ENCODE measurements around the gene HDAC1.
"Not testable (repeated sequence)": the region's sequence is repeated elsewhere in the genome, so short reads cannot be mapped to it uniquely, and the experiment has no call there.

HDAC1 gene

DNA sequence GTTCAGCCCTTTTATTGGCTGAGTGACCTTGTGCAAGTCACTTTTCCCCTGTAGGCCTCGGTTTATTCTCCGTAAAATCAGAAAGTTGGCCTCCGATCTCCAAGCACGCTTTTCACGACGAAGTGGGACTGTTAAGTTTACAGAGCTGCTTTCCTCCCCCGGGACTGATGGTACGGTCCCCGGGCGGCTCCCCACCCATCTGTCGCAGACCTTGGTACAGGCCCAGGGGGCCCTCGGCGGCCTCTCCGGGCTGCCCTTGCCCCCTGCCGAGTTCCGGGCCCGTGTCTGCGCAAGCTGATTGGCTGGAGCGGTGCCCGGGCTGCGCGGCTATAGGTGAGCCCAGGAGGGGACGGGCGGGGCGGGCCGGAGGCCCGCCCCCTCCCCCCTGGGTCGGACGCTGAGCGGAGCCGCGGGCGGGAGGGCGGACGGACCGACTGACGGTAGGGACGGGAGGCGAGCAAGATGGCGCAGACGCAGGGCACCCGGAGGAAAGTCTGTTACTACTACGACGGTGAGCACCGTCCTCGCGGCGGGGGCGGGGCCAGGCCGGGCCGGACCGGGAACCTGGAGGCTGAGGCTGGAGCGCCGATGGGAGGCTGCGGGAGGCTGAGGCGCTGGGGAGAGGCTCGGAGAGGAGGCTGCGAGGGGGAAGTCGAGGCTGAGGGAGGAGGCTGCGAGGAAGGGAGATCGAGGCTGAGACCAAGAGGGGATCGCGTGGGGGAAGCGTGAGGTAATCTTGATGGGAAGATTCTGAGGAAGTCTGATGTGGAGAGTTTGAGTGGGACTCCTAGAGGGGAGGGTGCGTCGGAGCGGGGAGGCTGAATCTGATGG, at the start of gene HDAC1:
HDAC1 (plus strand) TSS at position 376 of the 831 bp plus-strand sequence; CDS start at position 463, 87 bp downstream.
- peak; percentile 98 for DNase-seq

DNA sequence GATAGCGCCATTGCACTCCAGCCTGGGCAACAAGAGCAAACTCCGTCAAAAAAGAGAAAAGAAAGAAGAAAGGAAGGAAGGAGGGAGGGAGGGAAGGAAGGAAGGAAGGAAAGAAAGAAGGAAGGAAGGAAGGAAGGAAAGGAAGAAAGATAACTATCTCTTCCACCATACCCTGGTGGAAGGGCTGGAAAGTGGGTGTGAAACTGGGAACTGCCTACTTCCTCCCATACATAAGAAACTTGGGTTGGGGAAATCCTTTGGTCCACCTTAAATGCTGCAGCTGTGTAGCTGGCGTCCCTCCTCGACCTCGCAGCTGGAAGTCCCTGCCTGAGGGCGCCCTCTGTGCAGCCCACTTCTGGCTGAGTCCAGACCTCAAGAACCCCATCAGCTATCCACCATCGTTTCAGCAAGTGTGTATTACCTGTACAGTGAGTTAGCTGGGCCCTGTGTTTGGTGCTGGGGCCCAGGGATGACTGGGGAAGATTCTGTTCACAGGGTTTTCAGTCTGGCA, 49.5 kb upstream of the HDAC1 start:
- no peak for DNase-seq

DNA sequence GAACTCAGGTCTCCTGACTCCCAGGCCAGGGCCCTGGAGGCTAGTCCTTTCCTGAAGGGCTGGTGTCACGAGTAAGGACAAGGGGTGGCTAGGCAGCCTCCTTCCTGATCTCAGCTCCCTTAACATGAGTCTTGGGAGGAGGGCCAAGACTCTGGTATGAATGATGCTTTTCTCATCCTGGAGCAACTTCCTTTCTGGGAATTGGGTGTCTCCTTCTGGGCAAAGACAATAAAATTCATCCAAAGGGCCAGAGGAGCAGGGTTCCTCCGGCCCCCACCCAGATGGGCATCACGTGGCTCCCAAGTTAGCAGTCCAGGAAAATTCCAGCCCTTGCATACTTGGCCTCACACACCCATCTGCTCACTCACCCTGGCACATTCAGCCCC, 45.0 kb upstream of the HDAC1 start, which contains the start of gene FAM167B:
FAM167B (plus strand) TSS at position 335 of the 386 bp plus-strand sequence. CDS start 200 bp downstream, outside the sequence.
- DNase-seq: no peak

DNA sequence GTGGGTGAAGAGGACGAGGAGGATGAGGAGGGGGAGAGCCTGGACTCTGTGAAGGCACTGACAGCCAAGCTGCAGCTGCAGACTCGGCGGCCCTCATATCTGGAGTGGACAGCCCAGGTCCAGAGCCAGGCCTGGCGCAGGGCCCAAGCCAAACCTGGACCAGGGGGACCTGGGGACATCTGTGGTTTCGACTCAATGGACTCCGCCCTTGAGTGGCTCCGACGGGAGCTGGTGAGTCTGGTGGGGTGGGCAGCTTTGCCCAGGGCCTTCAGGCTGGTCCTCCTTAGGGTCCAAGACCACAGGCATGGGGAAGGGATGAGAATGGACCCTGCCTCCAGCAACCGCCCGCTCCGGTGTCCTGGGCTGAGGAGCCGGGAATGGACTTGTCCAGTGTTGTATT, 44.4 kb upstream of the HDAC1 start:
- no peak for DNase-seq

DNA sequence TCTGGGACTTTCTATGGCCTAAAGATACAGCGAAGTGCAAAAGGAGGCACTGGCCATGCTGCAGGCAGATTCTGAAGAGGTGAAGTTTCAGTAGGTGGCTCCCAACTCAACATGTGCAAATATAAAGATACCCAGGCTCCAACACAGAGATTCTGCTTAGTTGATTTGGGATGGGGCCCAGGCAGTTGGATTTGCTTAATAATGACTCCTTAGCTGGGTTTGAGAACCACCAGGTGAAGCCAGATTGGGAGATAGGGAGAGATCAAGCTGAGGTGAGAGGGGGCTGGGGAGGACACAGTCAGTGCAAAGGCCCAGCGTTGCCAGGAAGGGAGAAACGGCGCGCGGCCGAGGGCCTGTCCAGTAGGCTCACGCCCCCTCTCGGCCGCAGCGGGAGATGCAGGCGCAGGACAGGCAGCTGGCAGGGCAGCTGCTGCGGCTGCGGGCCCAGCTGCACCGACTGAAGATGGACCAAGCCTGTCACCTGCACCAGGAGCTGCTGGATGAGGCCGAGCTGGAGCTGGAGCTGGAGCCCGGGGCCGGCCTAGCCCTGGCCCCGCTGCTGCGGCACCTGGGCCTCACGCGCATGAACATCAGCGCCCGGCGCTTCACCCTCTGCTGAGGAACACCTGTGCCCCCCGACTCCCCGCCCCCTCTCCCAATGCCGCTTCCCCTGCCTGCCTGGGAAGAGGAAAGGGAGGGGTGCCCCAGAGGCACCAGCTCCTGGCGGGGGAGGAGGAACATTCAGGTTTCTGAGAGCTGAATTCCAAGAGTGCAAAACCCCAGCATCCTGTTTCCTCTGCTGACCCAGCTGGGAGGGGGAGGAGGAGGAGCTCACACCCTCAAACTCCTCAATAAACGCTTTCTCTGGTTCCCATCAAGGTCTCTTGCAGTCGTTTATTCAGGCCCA, 43.6 kb upstream of the HDAC1 start:
- DNase-seq: peak; percentile 83

DNA sequence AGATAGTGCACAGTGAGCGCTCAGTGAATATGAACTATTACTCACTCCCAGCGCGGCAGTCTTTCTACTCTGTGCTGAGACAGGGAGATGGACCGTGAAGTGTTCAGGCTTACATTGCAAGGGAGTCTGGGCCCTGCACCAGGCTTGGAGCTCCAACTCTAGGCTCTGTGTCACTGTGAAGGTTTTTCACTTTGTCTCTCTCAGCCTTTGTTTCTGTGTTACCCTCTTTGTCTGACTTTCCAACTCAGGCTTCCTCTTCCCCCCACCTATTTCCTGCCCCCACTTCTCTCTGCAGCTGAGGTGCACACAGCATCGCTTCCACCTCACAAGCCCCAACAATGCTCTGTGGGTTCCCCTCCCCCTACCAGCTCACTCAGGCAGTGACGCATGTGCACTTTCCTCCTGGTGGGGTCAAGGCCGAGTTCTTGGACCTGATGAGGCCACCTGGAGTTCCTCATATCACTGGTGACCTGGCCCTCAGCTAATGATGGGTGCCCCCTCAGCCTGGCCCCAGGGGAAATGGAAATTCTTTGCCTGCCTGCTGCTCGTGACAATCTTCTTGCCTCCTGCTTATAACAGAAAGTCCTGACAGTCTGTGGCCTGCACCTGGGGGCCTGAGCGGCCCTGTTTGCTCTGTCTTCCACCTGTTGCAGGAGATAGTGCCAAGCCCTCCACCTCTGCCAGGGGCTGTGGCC, 41.9 kb upstream of the HDAC1 start:
- DNase-seq: peak; percentile 78

DNA sequence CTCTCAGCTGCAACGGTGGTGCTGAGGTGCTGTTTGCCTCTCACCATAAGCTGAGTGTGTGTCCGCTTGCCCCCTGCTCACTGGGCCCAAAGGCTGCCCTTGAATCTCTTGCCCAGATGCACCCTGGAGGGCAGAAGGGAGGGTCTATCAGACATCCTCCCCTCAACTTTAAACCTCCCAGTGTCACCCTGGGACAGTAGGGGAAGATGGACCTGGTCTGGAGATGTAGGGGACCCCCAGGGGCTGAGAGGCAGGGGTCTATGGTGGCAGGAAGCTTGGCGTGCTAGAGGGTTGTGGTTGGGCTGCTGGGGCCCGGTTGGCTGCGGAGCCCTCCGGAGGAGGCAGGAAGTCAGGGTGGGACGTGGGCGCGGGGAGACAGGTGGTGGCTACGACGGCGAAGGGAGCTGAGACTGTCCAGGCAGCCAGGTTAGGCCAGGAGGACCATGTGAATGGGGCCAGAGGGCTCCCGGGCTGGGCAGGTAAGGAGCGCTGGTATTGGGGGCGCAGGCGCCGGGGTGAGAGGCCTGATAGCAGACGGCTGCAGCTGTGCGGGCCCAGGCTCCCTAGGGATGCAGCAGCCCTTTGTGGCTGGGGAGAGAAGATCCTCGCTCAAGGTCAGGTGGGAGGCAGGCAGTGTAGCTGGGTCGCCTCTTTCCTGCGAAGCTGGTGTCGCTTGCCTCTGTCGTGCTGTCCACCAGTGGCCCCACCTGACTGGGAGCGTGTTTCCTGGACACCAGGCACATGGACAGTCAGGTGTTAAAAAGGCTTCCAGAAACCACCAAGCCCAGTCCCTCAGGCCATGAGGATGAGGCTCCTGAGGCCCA, 40.8 kb upstream of the HDAC1 start, which contains the start of gene LCK:
LCK (plus strand) TSS at position 373 of the 824 bp plus-strand sequence. CDS start 23,065 bp downstream, outside the sequence.
- DNase-seq: peak; percentile 74

DNA sequence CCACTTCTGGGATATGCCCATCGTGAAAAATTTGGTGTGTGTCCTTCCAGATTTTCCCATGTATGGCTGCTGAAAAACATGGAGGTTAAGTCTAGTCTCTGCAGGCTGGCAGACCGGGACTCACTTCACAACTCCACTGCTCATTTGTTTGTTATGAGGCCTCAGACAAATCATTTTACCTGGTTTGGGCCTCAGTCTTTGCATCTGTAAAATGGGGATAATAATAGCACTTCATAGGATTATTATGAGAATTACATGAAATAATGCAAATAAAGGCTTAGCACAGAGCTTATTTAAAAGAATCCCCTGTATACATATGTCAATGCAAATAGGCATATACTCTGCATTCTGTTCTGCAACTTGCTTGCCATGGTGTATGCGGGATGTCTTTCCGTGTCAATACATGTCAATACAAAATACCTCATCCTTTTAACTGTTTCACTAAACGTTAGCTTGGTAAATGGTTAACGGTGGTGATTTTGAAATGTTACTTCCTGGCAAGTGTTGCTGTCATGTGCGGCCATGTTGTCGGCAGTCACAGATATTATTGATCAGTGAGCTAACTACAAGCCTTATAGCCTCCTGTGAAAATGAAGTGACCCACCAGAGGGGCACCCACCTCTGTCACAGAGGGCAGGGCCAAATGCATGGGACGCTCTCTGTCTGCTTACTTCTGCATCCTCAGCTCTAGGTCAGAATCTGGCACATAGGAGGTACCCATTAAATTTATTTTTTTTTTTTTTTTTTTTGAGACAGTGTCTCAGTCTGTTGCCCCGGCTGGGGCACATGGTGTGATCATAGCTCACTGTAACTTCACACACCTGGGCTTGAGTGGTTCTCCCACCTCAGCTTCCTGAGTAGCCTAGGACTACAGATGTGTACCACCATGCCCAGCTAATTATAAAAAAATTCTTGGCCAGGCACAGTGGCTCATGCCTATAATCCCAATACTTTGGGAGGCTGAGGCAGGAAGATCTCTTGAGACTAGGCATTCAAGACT, 36.5 kb upstream of the HDAC1 start:
- DNase-seq: no peak

DNA sequence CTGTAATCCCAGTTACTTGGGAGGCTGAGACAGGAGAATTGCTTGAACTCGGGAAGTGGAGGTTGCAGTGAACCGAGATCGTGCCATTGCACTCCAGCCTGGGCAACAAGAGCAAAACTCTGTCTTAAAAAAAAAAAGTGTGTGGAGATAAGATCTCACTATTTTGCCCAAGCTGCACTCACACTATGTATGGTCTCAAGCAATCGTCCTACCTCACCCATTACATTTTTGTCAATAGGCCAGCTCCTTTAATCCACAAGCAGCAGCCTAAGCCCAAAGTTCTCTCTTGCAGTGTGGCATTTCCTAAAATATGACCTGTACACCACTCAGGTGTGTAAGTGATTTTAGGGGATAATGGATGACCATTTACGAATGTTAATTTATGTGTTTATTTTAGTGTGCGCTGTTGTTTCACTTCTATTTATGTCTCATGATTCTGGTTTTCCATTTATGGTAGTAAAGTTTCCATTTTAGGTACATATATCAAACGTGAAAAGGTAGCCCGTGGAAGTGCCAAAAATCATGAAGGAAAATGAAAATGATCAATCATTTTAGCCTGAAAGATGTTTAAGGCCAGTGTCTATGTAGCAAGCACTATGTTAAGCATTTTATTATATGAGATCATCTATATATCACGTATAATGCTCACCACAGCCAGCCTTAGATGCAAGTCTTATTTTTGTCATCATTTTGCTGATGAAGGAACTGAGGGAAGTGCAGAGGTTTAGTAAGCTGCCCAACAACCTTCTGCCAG, 35.2 kb upstream of the HDAC1 start:
- DNase-seq: no peak

DNA sequence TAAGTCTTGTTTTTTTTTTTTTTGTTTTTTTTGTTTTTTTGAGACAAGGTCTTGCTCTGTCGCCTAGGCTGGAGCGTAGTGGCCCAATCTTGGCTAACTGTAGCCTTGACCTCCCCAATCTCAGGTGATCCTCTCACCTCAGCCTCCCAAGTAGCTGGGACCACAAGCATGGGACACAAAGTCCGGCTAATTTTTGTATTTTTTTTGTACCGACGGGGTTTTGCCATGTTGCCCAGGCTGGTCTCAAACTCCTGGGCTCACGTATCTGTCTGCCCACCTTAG, 34.7 kb upstream of the HDAC1 start:
- DNase-seq: no peak

DNA sequence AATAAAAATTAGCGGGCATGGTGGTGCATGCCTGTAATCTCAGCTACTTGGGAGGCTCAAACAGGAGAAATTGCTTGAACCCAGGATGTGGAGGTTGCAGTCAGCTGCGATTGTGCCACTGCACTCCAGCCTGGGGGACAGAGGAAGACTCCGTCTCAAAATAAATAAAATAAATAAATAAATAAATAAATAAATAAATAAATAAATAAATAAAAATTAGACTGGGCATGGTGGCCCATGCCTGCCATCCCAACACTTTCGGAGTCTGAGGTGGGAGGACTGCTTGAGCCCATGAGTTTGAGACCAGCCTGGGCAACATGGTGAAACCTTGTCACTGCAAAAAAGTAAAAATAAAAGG, 28.7 kb upstream of the HDAC1 start:
- not testable (repeated sequence) for DNase-seq

DNA sequence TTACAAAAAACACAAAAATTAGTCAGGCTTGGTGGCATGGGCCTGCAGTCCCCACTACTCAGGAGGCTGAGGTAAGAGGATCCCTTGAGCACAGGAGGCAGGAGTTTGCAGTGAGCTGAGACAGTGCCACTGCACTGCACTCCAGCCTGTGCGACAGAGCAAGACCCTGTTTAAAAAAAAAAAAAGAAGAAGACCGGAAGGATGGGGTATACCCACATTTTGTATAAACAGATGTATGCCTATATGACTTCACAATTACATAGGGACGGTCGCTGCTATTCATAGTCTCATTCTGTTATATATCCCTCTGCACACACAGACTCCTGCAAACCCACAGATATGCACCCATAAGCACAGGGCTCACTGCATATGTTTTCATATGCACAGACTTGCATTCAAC, 28.1 kb upstream of the HDAC1 start:
- DNase-seq: no peak

DNA sequence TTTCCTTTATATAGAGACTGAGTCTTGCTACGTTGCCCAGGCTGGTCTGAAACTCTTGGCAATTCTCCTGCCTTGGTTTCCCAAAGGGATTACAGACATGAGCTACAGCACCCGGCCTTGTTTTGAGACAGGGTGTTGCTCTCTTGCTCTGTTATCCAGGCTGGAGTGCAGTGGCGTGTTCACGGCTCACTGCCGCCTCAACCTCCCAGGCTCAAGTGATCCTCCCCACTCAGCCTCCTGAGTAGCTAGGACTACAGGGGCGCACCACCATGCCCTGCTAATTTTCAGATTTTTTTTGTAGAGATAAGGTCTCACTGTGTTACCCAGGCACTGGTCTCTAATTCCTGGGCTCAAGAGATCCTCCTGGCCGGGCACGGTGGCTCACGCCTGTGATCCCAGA, 26.0 kb upstream of the HDAC1 start:
- DNase-seq: no peak

DNA sequence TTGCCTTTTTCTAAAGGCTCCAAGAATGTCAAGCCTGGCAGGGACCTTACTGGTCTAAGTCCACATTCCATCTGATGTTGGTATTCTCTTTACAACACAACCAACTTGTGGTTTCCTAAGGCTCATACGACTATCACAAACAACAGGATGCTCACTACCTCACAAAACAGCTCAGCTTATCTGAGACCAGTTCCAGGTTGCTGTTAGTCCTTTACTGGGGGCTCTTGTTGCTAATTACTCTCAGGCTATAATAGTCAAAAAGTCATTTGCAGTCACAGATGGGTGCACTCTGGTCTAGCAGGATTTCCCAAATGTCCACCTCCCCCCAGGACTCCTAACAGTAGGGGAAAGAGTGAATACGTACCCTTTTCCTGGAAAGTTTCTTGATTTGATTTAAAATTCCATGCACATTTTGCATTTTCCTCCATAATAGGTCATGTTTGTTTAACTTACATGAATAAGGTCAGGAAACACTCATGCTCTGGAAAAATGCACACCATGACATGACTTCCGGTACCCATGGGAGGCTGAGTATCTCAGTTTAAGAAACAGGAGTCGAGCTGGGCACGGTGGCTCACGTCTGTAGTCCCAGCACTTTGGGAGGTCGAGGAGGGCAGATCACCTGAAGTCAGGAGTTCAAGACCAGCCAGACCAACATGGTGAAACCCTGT, 24.8 kb upstream of the HDAC1 start:
- no peak for DNase-seq

DNA sequence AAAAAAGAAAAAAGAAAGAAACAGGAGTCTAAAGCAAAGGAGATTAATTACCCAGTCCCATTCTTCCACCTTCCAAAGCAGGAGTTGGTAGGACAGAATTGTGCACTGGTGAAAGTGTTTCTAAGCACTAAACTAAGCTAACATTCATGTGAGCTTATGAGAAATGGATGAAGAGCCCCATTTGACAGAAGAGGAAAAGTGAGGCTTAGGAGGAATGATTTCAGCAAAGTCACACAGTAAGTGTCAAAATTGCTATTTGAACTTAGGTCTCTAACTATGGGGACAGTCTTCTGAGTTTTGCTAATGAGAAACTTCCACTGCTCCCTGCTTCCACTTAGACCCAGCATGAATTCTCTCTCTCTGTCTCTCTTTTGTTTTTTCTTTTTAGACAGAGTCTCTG, 22.1 kb upstream of the HDAC1 start:
- no peak for DNase-seq

DNA sequence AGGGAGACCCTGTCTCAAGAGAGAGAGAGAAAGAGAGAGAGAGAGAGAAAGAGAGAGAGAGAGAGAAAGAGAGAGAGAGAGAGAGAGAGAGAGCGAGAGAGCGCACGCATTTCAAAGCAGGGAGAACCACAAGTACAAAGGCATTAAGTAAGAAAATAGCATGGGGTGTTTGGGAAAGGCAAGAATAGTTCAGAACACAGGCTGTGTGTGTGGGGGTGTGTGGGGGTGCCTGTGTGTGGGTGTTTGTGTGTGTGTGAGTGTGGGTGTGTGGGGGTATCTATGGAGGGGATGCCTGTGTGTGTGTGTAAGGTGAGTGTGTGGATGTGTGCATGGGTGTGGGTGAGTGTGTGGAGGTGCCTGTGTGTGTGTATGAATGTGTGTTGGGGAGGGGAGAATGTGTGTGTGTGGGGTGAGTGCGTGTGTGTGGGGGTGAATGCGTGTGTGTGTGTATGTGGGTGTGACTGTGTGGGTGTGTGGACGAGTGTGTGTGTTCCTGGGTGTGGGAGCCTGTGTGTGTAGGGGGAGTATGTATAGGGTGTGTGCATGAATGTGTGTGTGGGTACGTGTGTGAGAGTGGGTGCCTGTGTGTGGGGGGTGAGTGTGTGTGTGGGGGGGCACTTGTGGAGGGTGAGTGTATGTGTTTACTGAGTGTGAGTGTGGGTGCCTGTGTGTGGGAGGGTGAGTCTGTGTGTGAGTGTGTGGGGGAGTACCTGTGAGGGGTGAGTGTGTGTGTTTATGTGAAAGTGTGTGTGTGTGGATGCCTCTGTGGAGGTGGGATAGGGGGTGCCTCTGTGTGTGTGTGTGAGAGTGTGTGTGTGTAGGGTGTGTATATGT, 19.1 kb upstream of the HDAC1 start:
- DNase-seq: peak; percentile 39

DNA sequence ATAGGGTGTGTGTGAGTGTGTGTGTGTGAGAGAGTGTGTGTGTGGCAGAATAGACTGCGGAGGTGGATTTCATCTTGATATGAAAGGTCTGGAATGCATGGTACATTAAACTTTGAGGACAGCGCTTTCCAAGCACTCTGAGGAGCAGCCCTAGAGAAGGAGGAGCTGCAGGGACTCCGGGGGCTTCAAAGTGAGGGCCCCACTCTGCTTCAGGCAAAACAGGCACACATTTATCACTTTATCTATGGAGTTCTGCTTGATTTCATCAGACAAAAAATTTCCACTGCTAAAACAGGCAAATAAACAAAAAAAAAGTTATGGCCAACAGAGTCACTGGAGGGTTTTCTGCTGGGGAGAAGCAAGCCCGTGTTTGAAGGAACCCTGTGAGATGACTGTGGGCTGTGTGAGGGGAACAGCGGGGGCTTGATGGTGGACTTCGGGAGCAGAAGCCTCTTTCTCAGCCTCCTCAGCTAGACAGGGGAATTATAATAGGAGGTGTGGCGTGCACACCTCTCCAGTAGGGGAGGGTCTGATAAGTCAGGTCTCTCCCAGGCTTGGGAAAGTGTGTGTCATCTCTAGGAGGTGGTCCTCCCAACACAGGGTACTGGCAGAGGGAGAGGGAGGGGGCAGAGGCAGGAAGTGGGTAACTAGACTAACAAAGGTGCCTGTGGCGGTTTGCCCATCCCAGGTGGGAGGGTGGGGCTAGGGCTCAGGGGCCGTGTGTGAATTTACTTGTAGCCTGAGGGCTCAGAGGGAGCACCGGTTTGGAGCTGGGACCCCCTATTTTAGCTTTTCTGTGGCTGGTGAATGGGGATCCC, 18.3 kb upstream of the HDAC1 start:
- peak; percentile 79 for DNase-seq
